HepG2 (cell line): ENCODE data around the gene EXOC7. TPM values are rescaled to one million over a fixed set of nuclear protein-coding genes. Genes with fewer than 3 reads are reported as not detected.

ENCODE experiments used
- IKZF5 ChIP-seq: IDR thresholded peaks from 2 replicates; pipeline ENCODE4 v1.6.1; 2018; ENCODE audit warnings: missing genetic modification reagents, mild to moderate bottlenecking, missing compliant biosample characterization
- MYPOP ChIP-seq: sonication (generic); formaldehyde crosslinking; IDR thresholded peaks from 2 replicates; pipeline ENCODE4 v1.8.1; 2023; ENCODE audit warnings: mild to moderate bottlenecking, moderate library complexity, missing genetic modification reagents
- TRAFD1 ChIP-seq: sonication (generic); formaldehyde crosslinking; IDR thresholded peaks from 2 replicates; pipeline ENCODE4 v1.5.1; 2020; ENCODE audit warnings: missing genetic modification reagents, mild to moderate bottlenecking, borderline replicate concordance
- U2AF1 ChIP-seq: fragments of 200-400 bp; formaldehyde crosslinking; optimal IDR thresholded peaks from 2 replicates; pipeline ENCODE3; 2017; ENCODE audit warnings: mild to moderate bottlenecking, low read depth, low read length
- ZBED4 ChIP-seq: sonication (generic); formaldehyde crosslinking; IDR thresholded peaks from 2 replicates; pipeline ENCODE4 v1.4.0; 2020; ENCODE audit warnings: missing genetic modification reagents, borderline replicate concordance
- ZBTB26 ChIP-seq: IDR thresholded peaks from 2 replicates; pipeline ENCODE4 v1.6.1; 2016; ENCODE audit warnings: missing compliant biosample characterization, missing genetic modification reagents, borderline replicate concordance
- ZFP36 ChIP-seq: fragments of 150-350 bp; IDR thresholded peaks from 2 replicates; pipeline ENCODE4 v1.6.1; 2018; ENCODE audit warnings: borderline replicate concordance, low read length, low read depth; ENCODE audit not compliant: partially characterized antibody
- ZHX1 ChIP-seq: sonication (generic); formaldehyde crosslinking; IDR thresholded peaks from 2 replicates; pipeline ENCODE4 v1.8.1; 2022; ENCODE audit warnings: low read depth, mild to moderate bottlenecking, missing genetic modification reagents
- ZNF333 ChIP-seq: sonication (generic); formaldehyde crosslinking; IDR thresholded peaks from 2 replicates; pipeline ENCODE4 v1.4.0; 2020; ENCODE audit warnings: mild to moderate bottlenecking, missing genetic modification reagents, borderline replicate concordance
- ZNF598 ChIP-seq: sonication (generic); formaldehyde crosslinking; IDR thresholded peaks from 2 replicates; pipeline ENCODE4 v1.5.1; 2020; ENCODE audit warnings: mild to moderate bottlenecking, missing genetic modification reagents, borderline replicate concordance
- ZSCAN21 ChIP-seq: sonication (generic); formaldehyde crosslinking; IDR thresholded peaks from 2 replicates; pipeline ENCODE4 v1.8.0; 2022; ENCODE audit warnings: mild to moderate bottlenecking, missing genetic modification reagents, moderate library complexity, borderline replicate concordance
- polyA plus RNA-seq, 8 experiments: library from polyadenylated mRNA; depleted of rRNA in 3 of 8; stranded (reverse) in 7 of 8; unstranded in 1 of 8; fragments of >200 nt; fragmentation: Illumina TruSeq in 4 of 8; extraction: Trizol in 4 of 8; gene quantifications; 2 replicates each; pipeline versions ENCODE4 v1.2.1 to v1.2.3, GENCODE V29; 2011 to 2016; ENCODE audit warnings: low read depth in 4 of 8, missing spikeins in 1 of 8, mixed read lengths in 1 of 8; ENCODE audit not compliant: insufficient read depth in 1 of 8
- total RNA-seq, 5 experiments: library from RNA; depleted of rRNA; stranded (reverse); fragments of >200 nt; fragmentation: Illumina TruSeq; extraction: Trizol; gene quantifications; 2 replicates each; pipeline ENCODE4 v1.2.3, GENCODE V29; 2016; ENCODE audit warnings: low read depth in 1 of 5

EXOC7 gene
- total and polyA plus RNA-seq, 2 of the 13 experiments (the other 11 are each of a cell fraction or from before 2014, with no cell fraction given), result 86.9 to 116 TPM

GRCh38 chr17:76032073-76032779 is 71.4 kb downstream of the EXOC7 start (continued):
- no peak for TF ChIP-seq U2AF1
- TF ChIP-seq ZNF333, result no peak
- TF ChIP-seq TRAFD1 (CRISPR knock-in tag), result no peak
- 0 out of 2 replicates have a peak, but pooled peaks have one; percentile 39 for TF ChIP-seq ZBED4 (CRISPR knock-in tag)
- TF ChIP-seq ZBTB26, result 0 out of 2 replicates have a peak, but pooled peaks have one; percentile 41
- TF ChIP-seq IKZF5 (CRISPR knock-in tag), result peak; percentile 47; the same call in 1 of the 2 replicates
- TF ChIP-seq ZFP36, result no peak
- peak; percentile 60; the same call in 1 of the 2 replicates for TF ChIP-seq ZNF598
- TF ChIP-seq MYPOP (CRISPR knock-in tag), result no peak
- TF ChIP-seq ZHX1 (CRISPR knock-in tag), result no peak; the same call in 1 of the 2 replicates
- no peak for TF ChIP-seq ZSCAN21 (CRISPR knock-in tag)
